NCI-H1105 treated with DMSO at 0.1 percent for 48 hours (cell line): Measurements from ENCODE around the gene CIB1.
A peak's percentile ranks its signal among the peaks of the same experiment; 100 is the strongest.

Experiments used
- DNase-seq: peaks from one replicate; lab custom pipeline; 2025; lab: John Stamatoyannopoulos, UW

The CIB1 gene

GRCh38 chr15:90214553-90215196 lies 19.1 kb downstream of the CIB1 start:
- DNase-seq = no peak

GRCh38 chr15:90213818-90214204 lies 19.9 kb downstream of the CIB1 start:
- no peak for DNase-seq

- peak; percentile 29 for DNase-seq
Observed at GRCh38 chr15:90213122-90213817, 20.5 kb downstream of the CIB1 start.

GRCh38 chr15:90212221-90213098 lies 21.3 kb downstream of the CIB1 start:
- no peak for DNase-seq

- no peak for DNase-seq
Observed at GRCh38 chr15:90211440-90212143, 22.1 kb downstream of the CIB1 start.

- DNase-seq = no peak
Observed at GRCh38 chr15:90211009-90211408, 22.7 kb downstream of the CIB1 start.

- no peak for DNase-seq
Observed at GRCh38 chr15:90210593-90210992, 23.1 kb downstream of the CIB1 start.

- no peak for DNase-seq
Observed at GRCh38 chr15:90209591-90209990, 24.1 kb downstream of the CIB1 start.

GRCh38 chr15:90208356-90208755 lies 25.4 kb downstream of the CIB1 start:
- no peak for DNase-seq

GRCh38 chr15:90207252-90207651 lies 26.5 kb downstream of the CIB1 start:
- DNase-seq = no peak

- no peak for DNase-seq
Observed at GRCh38 chr15:90205886-90206285, 27.9 kb downstream of the CIB1 start.

- DNase-seq = no peak
Observed at GRCh38 chr15:90205050-90205848, 28.5 kb downstream of the CIB1 start.

GRCh38 chr15:90203922-90204321 lies 29.8 kb downstream of the CIB1 start:
- DNase-seq = peak; percentile 7

GRCh38 chr15:90203473-90203872 lies 30.3 kb downstream of the CIB1 start:
- DNase-seq = no peak

- DNase-seq = no peak
Observed at GRCh38 chr15:90202929-90203328, 30.8 kb downstream of the CIB1 start.

- no peak for DNase-seq
Observed at GRCh38 chr15:90201944-90202375, 31.8 kb downstream of the CIB1 start.

- peak; percentile 32 for DNase-seq
Observed at GRCh38 chr15:90201130-90201943, 32.4 kb downstream of the CIB1 start, which contains the start of gene SEMA4B. Gene SEMA4B, plus strand, starts transcription at chr15:90201330. Its CDS starts 249 bp downstream, at chr15:90201579.

GRCh38 chr15:90200534-90201129 lies 33.1 kb downstream of the CIB1 start:
- no peak for DNase-seq

- no peak for DNase-seq
Observed at GRCh38 chr15:90194655-90195054, 39.1 kb downstream of the CIB1 start.
